ENCODE results near the gene USHBP1.

USHBP1 gene

DNA sequence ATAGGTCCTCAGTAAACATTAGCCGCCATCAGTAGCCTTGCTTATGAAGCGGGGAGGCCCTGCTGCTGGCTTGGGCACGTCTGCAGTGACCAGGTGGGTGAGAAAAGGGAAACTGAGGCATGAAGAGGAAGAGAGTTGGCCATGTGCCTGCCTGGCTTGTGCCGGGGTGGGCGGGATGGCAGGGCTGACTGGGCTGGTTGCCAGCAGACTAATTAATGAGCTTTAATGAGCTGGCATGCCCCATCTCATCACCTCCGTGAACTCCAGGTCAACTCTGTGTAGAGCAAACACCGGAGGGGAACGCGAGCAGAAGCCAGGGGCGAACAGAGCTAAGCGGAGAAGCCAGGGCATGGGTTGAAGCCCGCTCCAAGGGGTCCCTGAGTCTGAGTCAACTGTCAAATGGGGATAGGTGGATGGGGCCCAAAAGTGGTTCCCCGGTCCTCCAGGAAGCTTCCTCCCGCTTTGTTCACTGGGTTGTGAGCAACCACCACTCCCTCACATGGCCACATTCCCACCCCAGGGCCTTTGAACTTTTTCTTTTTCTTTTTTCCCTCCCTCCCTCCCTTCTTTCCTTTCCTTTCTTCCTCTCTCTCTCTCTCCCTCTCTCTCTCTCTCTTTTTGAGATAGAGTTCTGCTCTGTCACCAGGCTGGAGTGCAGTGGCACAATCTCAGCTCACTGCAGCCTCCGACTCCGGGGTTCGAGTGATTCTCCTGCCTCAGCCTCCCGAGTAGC, 27.6 kb downstream of the USHBP1 start:
- TF ChIP-seq, protein P1, sequence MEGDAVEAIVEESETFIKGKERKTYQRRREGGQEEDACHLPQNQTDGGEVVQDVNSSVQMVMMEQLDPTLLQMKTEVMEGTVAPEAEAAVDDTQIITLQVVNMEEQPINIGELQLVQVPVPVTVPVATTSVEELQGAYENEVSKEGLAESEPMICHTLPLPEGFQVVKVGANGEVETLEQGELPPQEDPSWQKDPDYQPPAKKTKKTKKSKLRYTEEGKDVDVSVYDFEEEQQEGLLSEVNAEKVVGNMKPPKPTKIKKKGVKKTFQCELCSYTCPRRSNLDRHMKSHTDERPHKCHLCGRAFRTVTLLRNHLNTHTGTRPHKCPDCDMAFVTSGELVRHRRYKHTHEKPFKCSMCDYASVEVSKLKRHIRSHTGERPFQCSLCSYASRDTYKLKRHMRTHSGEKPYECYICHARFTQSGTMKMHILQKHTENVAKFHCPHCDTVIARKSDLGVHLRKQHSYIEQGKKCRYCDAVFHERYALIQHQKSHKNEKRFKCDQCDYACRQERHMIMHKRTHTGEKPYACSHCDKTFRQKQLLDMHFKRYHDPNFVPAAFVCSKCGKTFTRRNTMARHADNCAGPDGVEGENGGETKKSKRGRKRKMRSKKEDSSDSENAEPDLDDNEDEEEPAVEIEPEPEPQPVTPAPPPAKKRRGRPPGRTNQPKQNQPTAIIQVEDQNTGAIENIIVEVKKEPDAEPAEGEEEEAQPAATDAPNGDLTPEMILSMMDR (IDR thresholded peaks at IDR 0.05; ENCODE audit: low read depth, low read length): no peak
- Histone ChIP-seq H3K36me3 (peaks cover 58% of the 10 kb centered on the region), H3K4me1 (peaks cover 10% of the 10 kb centered on the region), H3K4me3 (ENCODE audit: low read depth, low read length) (no peak overlapping the region), H3K27me3 (no peaks in the 10 kb centered on the region), H3K9me3 (no peaks in the 10 kb centered on the region)
- DNase-seq: no peak

DNA sequence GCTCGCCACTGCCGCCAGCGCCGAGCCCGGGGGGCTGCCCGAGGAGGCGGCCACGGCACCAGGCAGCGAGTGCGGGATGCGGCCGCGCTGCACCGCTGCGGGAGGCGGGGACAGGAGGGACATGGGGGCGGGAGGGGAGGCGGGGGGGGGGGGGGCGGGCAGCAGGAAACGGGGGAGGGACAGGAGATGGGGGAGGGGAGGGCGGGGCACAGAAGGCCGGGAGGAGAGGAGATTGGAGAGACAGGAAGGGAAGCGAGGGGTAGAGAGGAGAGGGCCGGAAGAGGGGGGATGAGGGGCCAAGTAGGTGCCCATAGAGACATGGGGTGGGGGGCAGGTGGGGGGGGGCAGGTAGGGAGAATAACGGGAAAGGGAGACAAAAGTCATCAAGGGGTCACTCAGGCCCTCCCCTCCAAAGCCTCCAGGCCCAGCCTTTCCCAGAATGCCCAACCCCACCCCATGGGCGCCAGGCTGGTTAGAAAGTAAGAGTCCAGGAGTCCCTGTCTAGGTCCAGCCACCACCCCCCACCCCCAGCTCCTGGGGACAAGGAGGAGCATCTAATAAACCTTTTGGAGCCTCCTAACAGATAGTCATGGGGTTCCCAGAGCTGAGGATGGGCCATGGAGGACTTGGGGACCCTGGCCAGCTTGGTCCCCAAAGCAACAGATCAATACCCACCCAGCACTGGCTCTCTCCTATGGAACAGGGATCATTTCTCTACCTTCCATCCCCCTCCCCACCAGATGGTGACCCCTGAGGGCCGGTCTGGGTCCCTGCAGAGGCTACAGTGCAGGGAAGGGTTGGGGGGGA, 28.4 kb downstream of the USHBP1 start:
- Histone ChIP-seq H3K9me3 (no peaks in the 10 kb centered on the region), H3K36me3 (peaks cover 64% of the 10 kb centered on the region), H3K4me1 (peaks cover 10% of the 10 kb centered on the region), H3K4me3 (ENCODE audit: low read depth, low read length) (peak overlapping the region; percentile 77), H3K27me3 (no peaks in the 10 kb centered on the region)
- no peak for DNase-seq
- TF ChIP-seq, protein P1 (IDR thresholded peaks at IDR 0.05; ENCODE audit: low read depth, low read length): no peak

DNA sequence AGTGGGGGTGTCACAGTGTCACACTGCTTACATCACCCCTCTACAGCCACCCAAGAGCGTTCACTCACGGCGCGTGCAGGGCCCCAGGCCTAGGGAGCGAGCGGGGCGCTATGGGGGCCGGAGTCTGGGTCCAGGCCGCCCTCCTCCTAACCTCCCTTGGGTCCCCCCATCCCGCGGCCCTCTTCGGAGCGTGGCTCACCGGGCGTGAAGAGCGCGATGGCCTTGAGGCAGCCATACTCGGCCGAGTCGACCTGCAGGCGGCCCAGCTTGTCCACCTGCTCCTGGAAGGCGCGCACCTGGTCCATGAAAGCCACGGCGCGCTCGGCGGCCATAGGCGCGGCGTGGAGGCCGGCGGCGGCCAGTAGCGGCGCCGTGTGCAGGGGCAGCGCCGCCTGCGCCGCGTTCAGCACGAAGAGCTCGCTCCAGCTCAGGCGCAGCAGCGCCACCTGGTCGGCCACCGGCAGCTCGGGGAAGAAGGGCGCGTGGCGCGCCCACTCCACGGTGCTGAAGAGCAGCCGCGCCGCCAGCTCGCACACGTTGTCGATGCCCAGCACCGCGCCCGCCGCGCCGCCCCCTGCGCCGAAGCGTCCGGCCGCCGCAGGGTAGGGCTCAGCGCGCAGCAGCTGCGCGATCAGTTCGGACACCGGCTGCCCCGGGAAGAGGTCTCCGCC, 29.1 kb downstream of the USHBP1 start:
- Histone ChIP-seq H3K36me3 (peaks cover 62% of the 10 kb centered on the region), H3K4me3 (ENCODE audit: low read depth, low read length) (peak overlapping the region; percentile 77), H3K9me3 (no peaks in the 10 kb centered on the region), H3K4me1 (peaks cover 10% of the 10 kb centered on the region), H3K27me3 (no peaks in the 10 kb centered on the region)
- TF ChIP-seq, protein P1 (IDR thresholded peaks at IDR 0.05; ENCODE audit: low read depth, low read length): peak; percentile 44
- peak; percentile 86 for DNase-seq

DNA sequence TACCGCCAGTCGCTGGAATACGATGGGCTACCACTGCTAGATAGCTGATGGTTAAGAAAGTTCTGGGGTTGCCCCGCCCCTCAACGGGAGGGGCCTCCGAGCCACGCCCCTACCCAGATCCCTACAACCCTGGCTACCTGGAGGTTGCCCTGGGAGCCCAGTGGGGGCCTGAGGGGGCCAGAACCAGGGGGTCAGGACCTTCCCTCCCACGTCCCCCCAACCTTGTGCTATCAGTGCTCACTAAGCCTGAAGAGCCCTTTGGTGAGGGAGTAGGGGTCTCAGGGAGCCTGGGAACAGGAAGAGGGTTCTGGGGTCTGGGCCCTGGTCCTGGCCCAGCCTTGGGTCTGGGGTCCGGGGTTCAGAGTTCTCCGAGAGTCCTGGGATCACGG, 29.6 kb downstream of the USHBP1 start:
- peak; percentile 55 for DNase-seq
- TF ChIP-seq, protein P1 (IDR thresholded peaks at IDR 0.05; ENCODE audit: low read depth, low read length): no peak
- Histone ChIP-seq H3K36me3 (peaks cover 57% of the 10 kb centered on the region), H3K4me3 (ENCODE audit: low read depth, low read length) (peak overlapping the region; percentile 77), H3K4me1 (peaks cover 10% of the 10 kb centered on the region), H3K9me3 (no peaks in the 10 kb centered on the region), H3K27me3 (no peaks in the 10 kb centered on the region)

DNA sequence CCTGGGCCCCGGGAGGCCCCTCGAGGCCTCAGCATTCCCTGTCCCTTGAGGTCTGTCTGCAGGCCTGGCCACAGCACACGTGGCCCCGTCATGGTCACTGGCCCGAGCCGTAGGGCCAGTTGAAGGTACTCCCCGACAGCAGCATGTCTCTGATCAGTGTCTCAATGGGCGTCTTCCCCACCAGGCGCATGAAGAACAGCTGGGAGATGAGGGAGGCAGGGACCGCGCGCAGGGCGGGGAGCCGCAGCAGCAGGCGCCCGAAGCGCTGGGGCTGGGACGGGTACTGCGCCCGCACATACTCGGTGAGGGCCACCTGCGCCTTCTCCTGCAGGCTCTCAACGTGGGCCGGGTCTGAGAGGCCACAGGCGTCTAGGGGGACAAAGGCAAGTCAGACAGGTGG, 32.3 kb downstream of the USHBP1 start:
- Histone ChIP-seq H3K9me3 (no peaks in the 10 kb centered on the region), H3K36me3 (peaks cover 42% of the 10 kb centered on the region), H3K4me1 (peaks cover 10% of the 10 kb centered on the region), H3K27me3 (no peaks in the 10 kb centered on the region), H3K4me3 (ENCODE audit: low read depth, low read length) (no peak overlapping the region)
- DNase-seq: no peak
- TF ChIP-seq, protein P1 (IDR thresholded peaks at IDR 0.05; ENCODE audit: low read depth, low read length): no peak

Measured in BE2C (cell line).